HG02840 (cell line): ENCODE data around the gene CD82.
"Not testable (repeated sequence)": the region's sequence is repeated elsewhere in the genome, so short reads cannot be mapped to it uniquely, and the experiment has no call there.

ENCODE experiments used
- ATAC-seq: cut with Tn5 transposase; IDR thresholded peaks from one replicate; pipeline ENCODE4 v1.9.1; 2021; ENCODE audit warnings: mild to moderate bottlenecking, moderate library complexity, moderate number of reproducible peaks; ENCODE audit not compliant: unreplicated experiment, low FRiP score

The CD82 gene

DNA sequence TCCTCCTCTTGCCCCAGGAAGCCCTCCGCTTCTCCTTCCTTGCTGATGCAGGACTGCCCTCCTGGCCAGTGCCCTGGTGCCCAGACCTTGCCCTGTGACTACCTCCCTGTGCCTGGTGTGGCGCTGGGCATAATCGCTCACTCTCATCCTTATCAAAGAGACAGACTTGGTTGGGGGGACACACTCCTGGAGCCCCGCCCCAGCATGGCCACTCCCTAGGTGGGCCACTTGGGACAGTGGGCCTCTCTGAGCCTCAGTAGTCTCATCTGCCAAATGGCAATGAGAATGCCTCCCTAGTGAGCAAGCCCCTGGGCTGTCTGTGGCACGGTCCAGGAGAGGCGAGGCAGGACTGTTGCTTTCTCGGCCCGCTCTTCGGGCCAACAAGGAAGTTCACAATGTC lies 88.6 kb downstream of the CD82 start:
- ATAC-seq = no peak

DNA sequence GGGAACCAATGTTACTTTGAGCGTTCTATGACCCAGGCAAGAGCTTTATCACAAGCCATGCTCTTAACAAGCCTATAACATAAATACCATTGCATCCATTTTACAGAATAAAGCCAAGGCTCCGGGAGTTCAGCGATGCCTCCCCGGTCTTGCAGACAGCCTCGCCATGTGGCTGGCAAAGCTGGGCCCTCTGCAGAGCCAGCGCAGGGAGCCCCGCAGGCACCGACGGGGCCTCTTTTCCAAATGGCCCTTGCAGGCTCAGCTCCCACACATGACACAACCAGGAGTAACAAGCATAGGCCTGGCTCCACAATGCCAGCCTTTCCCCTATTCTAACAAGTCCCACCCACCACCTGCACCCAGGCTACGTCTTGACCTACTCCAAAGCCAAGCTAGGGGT lies 89.1 kb downstream of the CD82 start:
- ATAC-seq = no peak

DNA sequence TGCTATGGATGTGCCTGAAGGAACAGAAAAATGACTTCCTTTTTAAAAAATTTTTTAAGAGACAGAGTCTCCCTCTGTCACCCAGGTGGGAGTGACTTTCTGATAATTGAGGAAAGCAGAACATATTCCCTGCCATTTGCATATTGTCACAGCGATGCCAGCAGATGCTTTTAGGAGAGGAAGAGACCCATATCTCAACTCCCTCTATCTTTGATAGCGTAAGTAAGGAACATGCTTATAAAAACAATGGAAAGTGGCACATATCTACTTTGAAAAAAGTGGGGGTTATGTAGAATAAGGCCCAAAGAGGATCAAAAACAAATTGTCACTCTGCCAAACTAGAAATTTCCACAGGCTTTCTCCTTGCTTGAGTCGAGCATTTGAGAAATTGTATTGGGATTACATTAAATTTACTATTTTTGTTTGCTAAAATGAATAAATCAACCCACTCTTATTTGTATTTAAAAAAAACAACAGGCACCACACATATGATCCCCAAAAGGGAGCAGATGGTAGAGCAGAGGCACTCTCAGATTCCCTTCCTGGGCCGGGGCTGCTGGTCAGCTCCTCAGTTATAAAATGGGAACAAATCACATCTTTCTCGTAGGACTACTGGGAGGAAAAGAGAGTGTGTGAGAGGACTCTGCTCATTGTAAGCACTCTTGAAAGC lies 92.5 kb downstream of the CD82 start:
- ATAC-seq = no peak

DNA sequence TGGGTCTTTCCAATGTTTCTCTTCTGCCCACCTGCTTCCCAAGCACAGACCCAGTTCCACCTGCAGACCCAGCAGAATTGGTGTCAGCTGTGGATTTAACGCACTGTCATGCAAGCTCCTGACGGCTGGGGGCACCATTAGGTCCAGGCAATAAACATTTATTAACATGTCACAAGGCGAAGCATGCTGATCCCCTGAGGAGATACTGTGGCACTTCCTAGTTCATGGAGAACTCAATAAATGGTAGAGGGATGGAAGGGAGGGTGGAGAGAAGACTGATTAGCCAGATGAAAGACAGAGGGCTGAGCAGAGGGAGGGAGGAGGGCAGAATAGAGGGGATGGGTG lies 93.0 kb downstream of the CD82 start:
- ATAC-seq = no peak

DNA sequence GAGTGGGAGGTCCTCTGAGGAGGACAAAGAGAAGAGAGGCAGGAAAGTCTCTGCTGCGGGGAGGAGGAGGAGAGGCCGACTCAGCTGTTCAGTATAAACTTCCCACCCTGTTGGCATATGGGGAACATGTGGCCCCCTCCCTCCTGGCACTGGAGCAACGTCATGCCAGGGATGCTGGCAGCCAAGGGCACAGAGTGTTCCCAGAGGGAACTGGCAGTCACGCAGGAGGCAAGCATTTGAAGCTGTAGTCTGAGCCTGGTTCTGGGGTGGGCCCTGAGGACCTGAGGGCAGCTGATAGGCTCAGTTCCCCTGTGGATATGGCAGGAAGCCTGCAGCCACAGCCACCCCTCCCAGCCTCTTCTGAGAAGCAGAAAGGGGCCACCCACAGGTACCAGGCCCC lies 94.2 kb downstream of the CD82 start:
- no peak for ATAC-seq

DNA sequence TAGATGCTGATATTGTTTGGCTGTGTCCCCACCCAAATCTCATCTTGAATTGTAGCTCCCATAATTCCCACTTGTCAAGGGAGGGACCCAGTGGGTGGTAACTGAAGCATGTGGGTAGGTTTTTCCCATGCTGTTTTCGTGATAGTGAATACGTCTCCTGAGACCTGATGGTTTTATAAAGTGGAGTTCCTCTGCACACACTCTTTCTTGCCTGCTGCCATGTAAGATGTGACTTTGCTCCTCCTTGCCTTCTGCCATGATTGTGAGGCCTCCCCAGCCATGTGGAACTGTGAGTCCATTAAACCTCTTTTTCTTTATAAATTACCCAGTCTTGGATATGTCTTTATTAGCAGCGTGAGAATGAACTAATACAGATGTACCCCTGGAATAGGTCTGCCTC lies 95.1 kb downstream of the CD82 start:
- not testable (repeated sequence) for ATAC-seq

DNA sequence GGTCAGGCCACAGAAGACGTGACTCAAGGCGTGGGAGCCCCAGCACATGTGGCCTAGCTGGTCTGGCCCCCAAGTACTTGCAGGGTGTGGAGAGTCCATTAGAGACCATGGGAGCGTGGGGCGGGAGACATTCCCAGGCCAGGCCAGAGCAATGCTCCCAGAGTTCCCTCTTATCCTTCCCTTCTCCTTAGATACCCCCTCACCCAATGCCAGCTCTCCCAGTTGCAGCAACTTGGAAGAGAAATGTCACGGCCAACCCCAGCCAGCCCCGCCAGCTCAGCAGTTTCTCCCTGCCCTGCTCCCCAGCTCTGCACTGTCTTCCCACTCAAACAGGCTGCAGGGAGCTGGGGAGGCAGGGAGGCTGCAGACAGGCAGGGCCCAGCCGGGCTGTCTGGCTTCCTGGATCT lies 95.9 kb downstream of the CD82 start:
- no peak for ATAC-seq
